ENCODE results near the gene PCBP3. TPM values are rescaled to one million over a fixed set of nuclear protein-coding genes. Genes with fewer than 3 reads are reported as not detected.

Gene PCBP3
- total RNA-seq, 1 experiment from 2014 or later = not detected

DNA sequence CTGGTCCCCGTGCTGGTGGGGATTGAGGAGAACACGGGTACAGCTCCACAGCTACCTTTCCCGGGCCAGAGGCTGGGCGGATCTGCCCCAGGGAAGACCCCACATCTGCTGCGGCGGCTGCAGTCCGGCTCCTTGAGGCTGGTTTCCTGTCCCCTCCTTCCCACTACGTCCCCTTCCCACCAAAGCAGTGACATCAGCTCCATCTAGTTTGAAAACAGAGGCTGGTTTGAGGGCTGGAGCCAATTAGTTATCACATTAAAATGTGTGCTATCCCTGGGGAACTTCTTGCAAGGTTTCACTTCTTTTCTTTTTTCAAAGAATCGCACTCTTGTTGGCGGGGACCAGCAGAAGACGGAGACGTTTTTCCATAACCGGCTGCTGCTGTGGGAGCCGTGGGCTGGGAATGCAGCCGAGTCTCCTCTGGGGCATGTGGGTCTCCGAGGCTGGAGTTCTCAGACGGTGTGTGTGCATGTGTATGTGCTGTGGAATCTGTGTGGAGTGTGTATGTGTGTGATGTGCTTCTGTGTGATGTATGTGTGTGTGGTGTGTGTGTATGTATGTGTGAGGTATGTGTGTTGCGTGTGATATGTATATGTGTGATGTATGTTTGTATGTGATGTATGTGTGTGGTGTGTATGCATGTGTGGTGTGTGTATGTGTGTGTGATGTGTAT, 8.9 kb upstream of the PCBP3 start:
- H3F3A ChIP-seq (ENCODE audit: insufficient read depth, low read depth) = peaks cover 16% of the 10 kb centered on the region
- H3K4me1 ChIP-seq (replicated peaks; ENCODE audit: insufficient read depth) = no peaks in the 10 kb centered on the region
- H3K36me3 ChIP-seq (ENCODE audit: low read depth) = no peaks in the 10 kb centered on the region
- no peak overlapping the region for H3K27ac ChIP-seq
- peaks cover 31% of the 10 kb centered on the region for H3K27me3 ChIP-seq (ENCODE audit: insufficient read depth, low read depth)
- TF ChIP-seq CTCF (conservative IDR thresholded peaks at IDR 0.05) (no peak), EZH2 (IDR thresholded peaks at IDR 0.05; ENCODE audit: low read depth) (no peak)
- no peaks in the 10 kb centered on the region for H3K9me2 ChIP-seq (ENCODE audit: insufficient read depth)
- POLR2A ChIA-PET (ENCODE audit: unreplicated experiment) = no interaction called here
- H2AFZ ChIP-seq = no peak overlapping the region
- H4K20me1 ChIP-seq (ENCODE audit: insufficient read depth) = no peaks in the 10 kb centered on the region
- no peak overlapping the region for H3K4me2 ChIP-seq
- H3K79me2 ChIP-seq (ENCODE audit: low read depth) = no peaks in the 10 kb centered on the region
- no peaks in the 10 kb centered on the region for H3K9me3 ChIP-seq (ENCODE audit: insufficient read depth, low read depth)
- CTCF ChIA-PET = no interaction called here
- intact Hi-C loops (cut with micrococcal nuclease; ENCODE audit: unreplicated experiment) = no loop called here
- DNase-seq = no peak
- BruUV-seq (replicated peaks) = no TSS peak
- no peak overlapping the region for H3K4me3 ChIP-seq

DNA sequence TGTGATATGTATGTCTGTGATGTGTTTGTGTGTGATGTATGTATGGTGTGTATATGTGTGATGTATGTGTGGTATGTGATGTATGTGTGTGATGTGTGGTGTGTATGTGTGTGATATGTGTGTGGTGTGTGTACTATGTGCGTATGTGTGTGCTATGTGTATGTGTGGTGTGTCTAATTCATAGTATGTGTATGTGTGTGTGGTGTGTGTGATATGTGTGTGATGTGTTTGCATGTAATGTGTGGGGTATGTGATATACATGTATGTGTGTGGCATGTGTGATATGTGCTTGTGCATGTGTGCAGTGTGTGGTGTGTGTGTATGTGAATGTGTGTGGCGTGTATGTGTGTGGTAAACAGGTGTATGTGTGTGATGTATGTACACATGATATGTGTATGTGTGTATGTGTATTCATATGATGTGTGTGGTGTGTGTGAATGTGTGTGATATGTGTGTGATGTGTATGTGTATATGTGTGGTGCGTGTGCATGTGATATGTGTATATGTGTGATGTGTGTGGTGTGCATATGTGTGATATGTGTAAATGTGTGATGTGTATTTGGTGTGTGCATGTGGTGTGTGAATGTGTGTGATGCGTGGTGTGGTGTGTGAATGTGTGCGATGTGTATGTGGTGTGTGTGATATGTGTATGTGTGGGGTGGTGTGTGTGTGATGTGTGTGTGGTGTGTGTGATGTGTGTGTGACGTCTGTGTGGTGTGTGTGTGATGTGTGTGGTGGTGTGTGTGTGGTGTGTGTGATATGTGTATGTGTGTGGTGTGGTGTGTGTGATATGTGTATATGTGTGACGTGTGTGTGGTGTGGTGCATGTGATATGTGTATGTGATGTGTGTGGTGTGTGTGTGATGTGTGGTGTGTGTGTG, 8.0 kb upstream of the PCBP3 start:
- ChIA-PET CTCF (no interaction called here), POLR2A (ENCODE audit: unreplicated experiment) (no interaction called here)
- Histone ChIP-seq H3K4me2 (no peak overlapping the region), H3K4me1 (replicated peaks; ENCODE audit: insufficient read depth) (no peaks in the 10 kb centered on the region), H3K36me3 (ENCODE audit: low read depth) (no peaks in the 10 kb centered on the region), H3K4me3 (no peak overlapping the region), H4K20me1 (ENCODE audit: insufficient read depth) (no peaks in the 10 kb centered on the region), H3K79me2 (ENCODE audit: low read depth) (no peaks in the 10 kb centered on the region), H3K9me2 (ENCODE audit: insufficient read depth) (no peaks in the 10 kb centered on the region), H3F3A (ENCODE audit: insufficient read depth, low read depth) (peaks cover 16% of the 10 kb centered on the region), H3K27me3 (ENCODE audit: insufficient read depth, low read depth) (peaks cover 25% of the 10 kb centered on the region), H3K27ac (no peak overlapping the region), H3K9me3 (ENCODE audit: insufficient read depth, low read depth) (no peaks in the 10 kb centered on the region), H2AFZ (no peak overlapping the region)
- TF ChIP-seq CTCF (conservative IDR thresholded peaks at IDR 0.05) (no peak), EZH2 (IDR thresholded peaks at IDR 0.05; ENCODE audit: low read depth) (no peak)
- intact Hi-C loops (cut with micrococcal nuclease; ENCODE audit: unreplicated experiment) = no loop called here
- no TSS peak for BruUV-seq (replicated peaks)
- DNase-seq = no peak

- no peak overlapping the region for H2AFZ ChIP-seq
Measured at GRCh38 chr21:45636459-45636858, 7.1 kb upstream of the PCBP3 start.

More at GRCh38 chr21:45636459-45636858, 7.1 kb upstream of the PCBP3 start:
- Histone ChIP-seq H4K20me1 (ENCODE audit: insufficient read depth) (no peaks in the 10 kb centered on the region), H3K9me2 (ENCODE audit: insufficient read depth) (no peaks in the 10 kb centered on the region), H3K27ac (no peak overlapping the region), H3K27me3 (ENCODE audit: insufficient read depth, low read depth) (peaks cover 22% of the 10 kb centered on the region; the same call in 1 of the 2 replicates), H3K4me3 (no peak overlapping the region), H3K36me3 (ENCODE audit: low read depth) (no peaks in the 10 kb centered on the region), H3K79me2 (ENCODE audit: low read depth) (no peaks in the 10 kb centered on the region), H3K9me3 (ENCODE audit: insufficient read depth, low read depth) (no peaks in the 10 kb centered on the region), H3F3A (ENCODE audit: insufficient read depth, low read depth) (peaks cover 16% of the 10 kb centered on the region), H3K4me1 (replicated peaks; ENCODE audit: insufficient read depth) (no peaks in the 10 kb centered on the region), H3K4me2 (no peak overlapping the region)
- ChIA-PET CTCF (no interaction called here), POLR2A (ENCODE audit: unreplicated experiment) (no interaction called here)
- intact Hi-C loops (cut with micrococcal nuclease; ENCODE audit: unreplicated experiment) = no loop called here
- TF ChIP-seq EZH2 (IDR thresholded peaks at IDR 0.05; ENCODE audit: low read depth) (no peak), CTCF (conservative IDR thresholded peaks at IDR 0.05) (no peak)
- no peak for DNase-seq
- no TSS peak for BruUV-seq (replicated peaks)
